Lung (tissue), 12 donors: ENCODE measurements around the gene SSU72. TPM values are rescaled to one million over a fixed set of nuclear protein-coding genes. Genes with fewer than 3 reads are reported as not detected.
"Not testable (repeated sequence)": the region's sequence is repeated elsewhere in the genome, so short reads cannot be mapped to it uniquely, and the experiment has no call there.

Source experiments
- ATAC-seq: fragments of 200-7000 bp; cut with Tn5 transposase; one replicate; pipeline ENCODE4 v1.9.1; 2020; ENCODE audit warnings: moderate number of reproducible peaks; ENCODE audit not compliant: insufficient read depth, low FRiP score
- DNase-seq, 3 donors: peaks; one replicate each; pipeline ENCODE4 v3.0.0-alpha.2; 2013 to 2017
- H3K27ac ChIP-seq, 2 donors: one replicate each; pipeline ENCODE4 v1.5.1; 2013; ENCODE audit warnings: mild to moderate bottlenecking in 2 of 2, moderate library complexity in 2 of 2, control low read depth in 1 of 2, inconsistent platforms in 1 of 2, low read depth in 1 of 2, low read length in 1 of 2
- H3K27me3 ChIP-seq, 3 donors: one replicate each; pipeline ENCODE4 v1.5.1; 2013; ENCODE audit warnings: low read length in 2 of 3; ENCODE audit not compliant: control insufficient read depth in 3 of 3, insufficient read depth in 3 of 3
- H3K36me3 ChIP-seq, 4 donors: one replicate each; pipeline ENCODE4 v1.5.1; 2013; ENCODE audit warnings: low read length in 4 of 4, mild to moderate bottlenecking in 1 of 4, moderate library complexity in 1 of 4; ENCODE audit not compliant: control insufficient read depth in 4 of 4, insufficient read depth in 4 of 4
- H3K4me1 ChIP-seq, 5 donors: one replicate each; pipeline ENCODE4 v1.5.1; 2013; ENCODE audit warnings: low read length in 5 of 5, mild to moderate bottlenecking in 2 of 5, moderate library complexity in 1 of 5; ENCODE audit not compliant: control insufficient read depth in 5 of 5, insufficient read depth in 5 of 5
- H3K4me3 ChIP-seq: one replicate; pipeline ENCODE4 v1.5.1; 2013; ENCODE audit warnings: mild to moderate bottlenecking, control low read depth, moderate library complexity
- H3K9ac ChIP-seq, 2 donors: one replicate each; pipeline ENCODE4 v1.5.1; 2013; ENCODE audit warnings: low read length in 2 of 2, control low read depth in 1 of 2; ENCODE audit not compliant: insufficient read depth in 1 of 2
- H3K9me3 ChIP-seq, 4 donors: one replicate each; pipeline ENCODE4 v1.5.1; 2013; ENCODE audit warnings: low read length in 3 of 4, mild to moderate bottlenecking in 1 of 4, moderate library complexity in 1 of 4; ENCODE audit not compliant: control insufficient read depth in 4 of 4, insufficient read depth in 3 of 4
- WGBS, 2 donors: extraction: QIAGEN DNeasy Blood & Tissue Kit; methylation state at CpG; one replicate each; pipeline ENCODE4 v1.1.7; 2013; 5-methylcytosine and 5-hydroxymethylcytosine counted together
- polyA plus RNA-seq, 2 donors: library from polyadenylated mRNA; stranded (reverse); fragments of 200-250 nt; gene quantifications; one replicate each; pipeline ENCODE4 v1.2.1, GENCODE V29; 2013
- total RNA-seq, 2 donors: library from RNA; depleted of rRNA in 1 of 2; stranded (reverse); fragments of >200 nt in 1 of 2; gene quantifications; one replicate each; pipeline ENCODE4 v1.2.1, GENCODE V29; 2014 to 2021
- TF ChIP-seq, protein P1 (sequence below): IDR thresholded peaks from 2 replicates; pipeline ENCODE4 v1.5.1; 2012; ENCODE audit warnings: mild to moderate bottlenecking; ENCODE audit errors: control extremely low read depth, extremely low read depth
- donor health status: control.
- donor health status: control.
- donor health status: Bipolar disorder and iron deficiency.
- donor health status: healthy.
- donor health status: DM: yes; HTN: yes; CAD: no.

Gene SSU72
- total and polyA plus RNA-seq, 4 donors, result 63.7 to 128 (median 100) TPM

DNA sequence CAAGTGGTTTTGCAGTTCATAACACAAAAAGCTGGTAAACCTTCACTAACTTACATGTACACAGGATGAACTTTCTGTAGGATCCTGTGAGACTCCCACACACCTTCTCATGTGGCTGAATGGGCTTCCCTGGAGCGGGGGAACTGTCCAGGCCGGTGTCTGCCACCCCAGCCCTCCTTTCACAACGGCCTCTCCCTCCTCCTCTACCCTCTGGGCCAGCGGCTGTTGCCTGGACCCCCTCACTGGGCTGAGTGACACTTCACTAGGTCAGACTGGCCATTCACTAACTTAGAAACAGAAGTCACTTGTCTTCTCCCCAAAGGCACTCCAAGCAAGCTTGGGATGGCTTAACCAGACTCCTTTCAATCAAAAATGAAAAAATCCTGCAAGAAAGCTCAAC, 16.1 kb downstream of the SSU72 start:
- H3K27me3 ChIP-seq, result no peaks in the 10 kb centered on the region
- H3K36me3 ChIP-seq, result peaks cover 6 to 24% (median 10%) of the 10 kb centered on the region in 4 donors
- no peak overlapping the region for H3K4me3 ChIP-seq
- 67 to 77% methylated on average over 4 of the region's 4 CpGs for WGBS, 2 donors
- ATAC-seq (no peak), DNase-seq (no peak)
- H3K9ac ChIP-seq, result no peak overlapping the region
- H3K4me1 ChIP-seq, result peaks cover 0 to 13% (median 0%) of the 10 kb centered on the region in 5 donors
- TF ChIP-seq, protein P1, sequence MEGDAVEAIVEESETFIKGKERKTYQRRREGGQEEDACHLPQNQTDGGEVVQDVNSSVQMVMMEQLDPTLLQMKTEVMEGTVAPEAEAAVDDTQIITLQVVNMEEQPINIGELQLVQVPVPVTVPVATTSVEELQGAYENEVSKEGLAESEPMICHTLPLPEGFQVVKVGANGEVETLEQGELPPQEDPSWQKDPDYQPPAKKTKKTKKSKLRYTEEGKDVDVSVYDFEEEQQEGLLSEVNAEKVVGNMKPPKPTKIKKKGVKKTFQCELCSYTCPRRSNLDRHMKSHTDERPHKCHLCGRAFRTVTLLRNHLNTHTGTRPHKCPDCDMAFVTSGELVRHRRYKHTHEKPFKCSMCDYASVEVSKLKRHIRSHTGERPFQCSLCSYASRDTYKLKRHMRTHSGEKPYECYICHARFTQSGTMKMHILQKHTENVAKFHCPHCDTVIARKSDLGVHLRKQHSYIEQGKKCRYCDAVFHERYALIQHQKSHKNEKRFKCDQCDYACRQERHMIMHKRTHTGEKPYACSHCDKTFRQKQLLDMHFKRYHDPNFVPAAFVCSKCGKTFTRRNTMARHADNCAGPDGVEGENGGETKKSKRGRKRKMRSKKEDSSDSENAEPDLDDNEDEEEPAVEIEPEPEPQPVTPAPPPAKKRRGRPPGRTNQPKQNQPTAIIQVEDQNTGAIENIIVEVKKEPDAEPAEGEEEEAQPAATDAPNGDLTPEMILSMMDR, result no peak
- no peaks in the 10 kb centered on the region for H3K9me3 ChIP-seq
- no peak overlapping the region for H3K27ac ChIP-seq

DNA sequence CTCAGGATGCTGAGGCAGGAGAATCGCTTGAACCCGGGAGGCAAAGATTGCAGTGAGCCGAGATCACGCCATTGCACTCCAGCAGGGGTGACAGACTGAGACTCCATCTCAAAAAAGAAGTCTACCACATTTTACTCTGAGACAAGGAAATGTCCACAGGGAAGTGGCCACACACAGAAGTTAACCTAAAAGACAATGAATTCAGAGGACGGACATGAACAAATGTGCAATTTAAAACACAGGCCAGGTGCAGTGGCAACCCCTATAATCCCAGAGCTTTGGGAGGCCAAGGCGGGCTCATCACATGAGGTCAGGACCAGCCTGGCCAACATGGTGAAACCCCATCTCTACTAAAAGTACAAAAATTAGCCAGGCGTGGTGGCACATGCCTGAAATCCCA, 17.0 kb downstream of the SSU72 start:
- not testable (repeated sequence) for H3K4me3 ChIP-seq, DNase-seq, ATAC-seq, H3K9ac ChIP-seq, H3K9me3 ChIP-seq, H3K27ac ChIP-seq, H3K27me3 ChIP-seq
- WGBS, 2 donors, result 96% methylated on average over 7 of the region's 7 CpGs
- peaks cover under 1 to 21% (median 6%) of the 10 kb centered on the region in 4 donors for H3K36me3 ChIP-seq
- peaks cover 0 to 11% (median 0%) of the 10 kb centered on the region in 5 donors for H3K4me1 ChIP-seq

DNA sequence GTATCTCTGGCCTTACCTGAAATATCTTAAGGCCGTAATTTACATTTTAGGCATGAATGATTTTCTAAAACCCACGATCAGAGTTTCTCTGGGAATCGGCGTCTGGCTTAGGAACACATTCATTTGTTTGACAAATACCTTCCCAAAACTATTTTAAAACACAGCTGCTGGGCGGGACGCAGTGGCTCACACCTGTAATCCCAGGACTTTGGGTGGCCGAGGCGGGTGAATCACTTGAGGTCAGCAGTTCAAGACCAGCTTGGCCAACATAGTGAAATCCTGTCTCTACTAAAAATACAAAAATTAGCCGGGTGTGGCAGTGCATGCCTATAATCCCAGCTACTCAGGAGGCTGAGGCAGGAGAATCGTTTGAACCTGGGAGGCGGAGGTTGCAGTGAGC, 17.7 kb downstream of the SSU72 start:
- not testable (repeated sequence) for ATAC-seq, H3K4me3 ChIP-seq
- WGBS, 2 donors, result 93 to 96% methylated on average over 11 of the region's 11 CpGs

DNA sequence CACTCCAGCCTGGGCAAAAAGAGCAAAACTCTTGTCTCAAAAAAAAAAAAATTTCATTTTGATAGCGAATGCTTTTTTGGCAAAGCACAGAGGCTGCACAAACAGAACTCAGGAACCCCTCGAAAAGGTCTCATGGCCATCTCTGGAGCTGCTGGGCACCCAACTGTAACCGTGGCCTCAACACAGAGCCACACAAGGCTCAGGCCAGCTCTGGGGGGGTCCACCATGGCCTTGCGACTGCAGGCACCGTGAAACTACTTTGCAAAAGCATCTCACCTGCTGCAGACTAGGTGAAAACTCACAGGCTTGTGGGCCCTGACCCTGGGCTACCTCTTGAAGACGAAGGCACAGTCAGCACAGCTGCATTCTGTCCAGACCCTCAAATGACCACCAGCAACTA, 18.2 kb downstream of the SSU72 start:
- Histone ChIP-seq H3K9me3 (no peaks in the 10 kb centered on the region), H3K4me3 (no peak overlapping the region), H3K27ac (no peak overlapping the region), H3K27me3 (no peaks in the 10 kb centered on the region), H3K4me1 (peaks cover 0 to 6% (median 0%) of the 10 kb centered on the region in 5 donors), H3K36me3 (peaks cover 0 to 11% (median 0%) of the 10 kb centered on the region in 4 donors), H3K9ac (no peak overlapping the region)
- DNase-seq (no peak), ATAC-seq (no peak)
- WGBS, 2 donors, result 93 to 94% methylated on average over 6 of the region's 6 CpGs
- TF ChIP-seq, protein P1, result no peak

More for the DNA sequence above, 17.7 kb downstream of the SSU72 start:
- peaks cover 0 to 14% (median under 1%) of the 10 kb centered on the region in 4 donors for H3K36me3 ChIP-seq
- not testable (repeated sequence) for H3K27ac ChIP-seq, H3K9ac ChIP-seq, DNase-seq, H3K9me3 ChIP-seq, H3K4me1 ChIP-seq, H3K27me3 ChIP-seq
